Peyer's patch (tissue), 4 donors: ENCODE results near the gene CRELD1. TPM values are rescaled to one million over a fixed set of nuclear protein-coding genes. Genes with fewer than 3 reads are reported as not detected.
A peak's percentile ranks its signal among the peaks of the same experiment; 100 is the strongest.

Experiments used
- DNase-seq, 3 donors: peaks; one replicate each; pipeline ENCODE4 v3.0.0-alpha.2; 2017 to 2019
- H3K27ac ChIP-seq, 4 donors: fragments of 200-600 bp; sonication (generic); one replicate each; pipeline ENCODE4 v1.5.1; 2016 to 2019
- H3K27me3 ChIP-seq, 2 donors: fragments of 200-600 bp; sonication (generic); one replicate each; pipeline ENCODE4 v1.5.1; 2019
- H3K36me3 ChIP-seq, 3 donors: fragments of 200-600 bp; sonication (generic); one replicate each; pipeline ENCODE4 v1.5.1; 2016 to 2019
- H3K4me1 ChIP-seq, 4 donors: fragments of 200-600 bp; sonication (generic); one replicate each; pipeline ENCODE4 v1.5.1; 2016 to 2019
- H3K4me3 ChIP-seq, 4 donors: fragments of 200-600 bp; sonication (generic); 1 replicate in 3 of 4; 2 replicates in 1 of 4; pipeline ENCODE4 v1.5.1; 2016 to 2019; ENCODE audit warnings: mild to moderate bottlenecking in 1 of 4
- H3K9me3 ChIP-seq, 4 donors: fragments of 200-600 bp; sonication (generic); one replicate each; pipeline ENCODE4 v1.5.1; 2016 to 2019; ENCODE audit warnings: mild to moderate bottlenecking in 1 of 4
- CTCF ChIP-seq, 6 experiments: fragments of 450-650 bp in 4 of 6; fragments of 200-600 bp in 2 of 6; sonication (generic) in 1 of 6; IDR thresholded peaks; one replicate each; pipeline ENCODE4 v1.5.1; 2017 to 2019; ENCODE audit warnings: antibody characterized with exemption in 6 of 6, mild to moderate bottlenecking in 3 of 6, moderate library complexity in 1 of 6
- POLR2A ChIP-seq, 2 donors: fragments of 450-650 bp; IDR thresholded peaks; one replicate each; pipeline ENCODE4 v1.5.1; 2017; ENCODE audit warnings: antibody characterized with exemption in 2 of 2, mild to moderate bottlenecking in 2 of 2, moderate library complexity in 2 of 2
- total RNA-seq, 4 donors: library from RNA; depleted of rRNA; stranded (reverse); fragments of >200 nt; gene quantifications; one replicate each; pipeline ENCODE4 v1.1.0, GENCODE V29; 2016

The CRELD1 gene
- total RNA-seq, 4 donors from 2014 or later, result 21.9 to 45.6 (median 34.4) TPM

GRCh38 chr3:9932535-9932842 lies 1.1 kb upstream of the CRELD1 start:
- H3K27ac ChIP-seq, result peak overlapping the region; percentile 90 to 97 (median 92)
- no peak for TF ChIP-seq POLR2A (IDR thresholded peaks at IDR 0.05)
- no peak for TF ChIP-seq CTCF (IDR thresholded peaks at IDR 0.05)
- no peaks in the 10 kb centered on the region for H3K27me3 ChIP-seq
- peak overlapping the region; percentile 74 to 82 (median 79) for H3K4me3 ChIP-seq
- no peak for DNase-seq
- H3K36me3 ChIP-seq, result peaks cover 0 to 28% (median 0%) of the 10 kb centered on the region in 3 donors
- H3K4me1 ChIP-seq, result peaks cover 0 to 28% (median 9%) of the 10 kb centered on the region in 4 donors
- H3K9me3 ChIP-seq, result no peaks in the 10 kb centered on the region

- H3K9me3 ChIP-seq, result no peaks in the 10 kb centered on the region
- H3K27me3 ChIP-seq, result no peaks in the 10 kb centered on the region
- H3K4me1 ChIP-seq, result peaks cover 0 to 28% (median 9%) of the 10 kb centered on the region in 4 donors
- H3K36me3 ChIP-seq, result peaks cover 0 to 30% (median 0%) of the 10 kb centered on the region in 3 donors
- DNase-seq, result peak; percentile 83 to 94 (median 85)
- TF ChIP-seq CTCF (IDR thresholded peaks at IDR 0.05), result peak; percentile 70 to 87 (median 79)
- no peak for TF ChIP-seq POLR2A (IDR thresholded peaks at IDR 0.05)
- peak overlapping the region; percentile 74 to 82 (median 79) for H3K4me3 ChIP-seq
- H3K27ac ChIP-seq, result peak overlapping the region; percentile 90 to 97 (median 92)
Measured at GRCh38 chr3:9932843-9933560, 632 bp upstream of the CRELD1 start.

GRCh38 chr3:9934235-9934621 lies 594 bp downstream of the CRELD1 start:
- H3K9me3 ChIP-seq, result no peaks in the 10 kb centered on the region
- peaks cover 0 to 21% (median 0%) of the 10 kb centered on the region in 3 donors for H3K36me3 ChIP-seq
- H3K4me3 ChIP-seq, result peak overlapping the region; percentile 74 to 82 (median 79)
- peaks cover 0 to 28% (median 9%) of the 10 kb centered on the region in 4 donors for H3K4me1 ChIP-seq
- peak overlapping the region; percentile 90 to 97 (median 92) for H3K27ac ChIP-seq
- peak in 1 of 3 donors; percentile 40 for DNase-seq
- H3K27me3 ChIP-seq, result no peaks in the 10 kb centered on the region
- TF ChIP-seq CTCF (IDR thresholded peaks at IDR 0.05), result peak in 4 of 6 experiments; percentile 14 to 30 (median 20)
- no peak for TF ChIP-seq POLR2A (IDR thresholded peaks at IDR 0.05)

- DNase-seq, result no peak
- no peaks in the 10 kb centered on the region for H3K27me3 ChIP-seq
- no peak for TF ChIP-seq CTCF (IDR thresholded peaks at IDR 0.05)
- no peak for TF ChIP-seq POLR2A (IDR thresholded peaks at IDR 0.05)
- peaks cover 0 to 28% (median 9%) of the 10 kb centered on the region in 4 donors for H3K4me1 ChIP-seq
- H3K4me3 ChIP-seq, result peak overlapping the region in 2 of 4 donors; percentile 74 to 82
- H3K27ac ChIP-seq, result peak overlapping the region in 1 of 4 donors; percentile 97
- H3K36me3 ChIP-seq, result peaks cover 0 to 13% (median 0%) of the 10 kb centered on the region in 3 donors
- no peaks in the 10 kb centered on the region for H3K9me3 ChIP-seq
Measured at GRCh38 chr3:9934993-9935392, 1.4 kb downstream of the CRELD1 start.

GRCh38 chr3:9935966-9936510 lies 2.4 kb downstream of the CRELD1 start:
- Histone ChIP-seq H3K9me3 (no peaks in the 10 kb centered on the region), H3K4me3 (no peak overlapping the region), H3K4me1 (peaks cover 0 to 28% (median 9%) of the 10 kb centered on the region in 4 donors), H3K27me3 (no peaks in the 10 kb centered on the region), H3K36me3 (peaks cover 0 to 14% (median 0%) of the 10 kb centered on the region in 3 donors), H3K27ac (no peak overlapping the region)
- no peak for DNase-seq
- TF ChIP-seq CTCF (IDR thresholded peaks at IDR 0.05) (no peak), POLR2A (IDR thresholded peaks at IDR 0.05) (no peak)
